NCI-H748 (cell line): ENCODE measurements around the gene SND1.

Experiments used
- DNase-seq: peaks from one replicate; lab custom pipeline; 2025; ENCODE audit not compliant: unreplicated experiment; lab: John Stamatoyannopoulos, UW

SND1 gene

DNA sequence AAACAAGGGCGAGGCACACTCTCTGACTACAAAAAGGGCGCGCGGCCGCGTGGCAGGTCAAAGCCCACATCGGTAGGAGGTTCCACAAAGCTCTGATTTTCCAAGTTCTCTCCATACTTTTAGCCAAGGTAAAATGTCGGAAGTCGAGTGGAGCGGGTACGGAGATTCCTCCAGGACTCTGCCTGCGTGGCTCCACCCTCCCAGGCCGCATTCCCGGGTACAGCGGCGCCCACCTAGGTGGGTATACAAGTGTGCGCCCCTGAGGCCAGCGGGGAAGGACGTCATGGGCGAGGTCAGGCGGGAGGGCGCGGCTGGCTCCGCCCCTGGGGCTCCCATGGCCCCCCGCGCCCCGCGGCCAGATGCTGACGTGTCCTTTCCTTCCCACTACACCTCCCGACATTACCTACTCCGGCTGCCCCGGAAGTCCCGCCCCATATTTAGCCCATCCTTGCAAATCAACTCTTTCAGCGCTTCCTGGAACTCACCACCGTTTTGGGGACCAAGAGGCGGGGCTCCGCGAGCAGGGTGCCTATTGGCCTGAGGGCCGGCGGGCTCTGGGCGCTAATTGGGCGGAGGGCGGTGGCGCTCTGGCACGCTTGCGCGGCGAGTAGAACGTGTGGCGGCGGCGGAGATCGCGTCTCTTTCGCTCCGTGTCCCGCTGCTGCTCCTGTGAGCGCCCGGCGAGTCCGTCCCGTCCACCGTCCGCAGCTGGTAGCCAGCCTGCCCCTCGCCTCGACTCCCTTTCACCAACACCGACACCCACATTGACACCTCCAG lies at the start of gene SND1:
TSS of gene SND1 (plus strand) at position 639 of the 777 bp plus-strand sequence. CDS start 180 bp downstream, outside the sequence.
- DNase-seq, result peak; percentile 99

DNA sequence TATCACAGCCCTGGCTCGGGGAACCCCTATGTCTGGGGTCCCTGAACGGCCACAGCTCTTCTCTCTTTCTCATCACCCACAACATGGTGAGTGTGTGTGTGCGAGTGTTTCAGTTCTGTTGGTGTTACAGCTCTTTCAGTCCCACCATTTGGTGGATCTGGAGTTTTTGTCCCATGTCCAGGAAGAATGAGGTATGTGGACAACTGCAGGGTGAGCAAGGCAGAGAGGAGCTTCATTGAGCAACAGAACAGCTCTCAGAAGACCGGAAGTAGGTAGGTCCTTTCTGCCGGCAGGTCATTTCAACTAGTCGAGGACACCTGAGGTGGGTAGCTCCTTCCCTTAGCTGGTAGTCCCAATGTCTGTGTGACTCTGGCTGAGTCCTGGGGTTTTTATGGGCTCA lies 43.5 kb upstream of the SND1 start:
- no peak for DNase-seq

DNA sequence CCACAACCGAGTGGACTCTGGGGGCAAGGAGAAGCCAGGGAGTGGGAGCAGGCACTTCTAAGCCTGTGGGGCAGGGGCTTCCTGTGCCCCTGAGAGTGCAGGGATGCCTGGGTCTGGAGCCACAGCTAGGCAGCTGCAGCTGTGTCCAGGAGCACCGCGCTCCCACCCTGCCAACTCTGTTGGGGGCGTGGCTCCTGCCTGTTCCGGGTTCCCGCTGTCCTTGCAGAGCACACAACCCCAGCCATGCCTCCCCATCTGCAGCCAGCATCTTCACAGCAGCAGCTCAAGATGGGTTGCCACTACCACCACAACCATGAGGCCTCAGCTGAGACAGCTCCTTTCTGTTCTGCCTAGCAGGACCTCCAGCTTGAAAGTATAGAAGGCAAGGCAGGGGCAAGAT lies 42.7 kb upstream of the SND1 start:
- DNase-seq, result no peak

DNA sequence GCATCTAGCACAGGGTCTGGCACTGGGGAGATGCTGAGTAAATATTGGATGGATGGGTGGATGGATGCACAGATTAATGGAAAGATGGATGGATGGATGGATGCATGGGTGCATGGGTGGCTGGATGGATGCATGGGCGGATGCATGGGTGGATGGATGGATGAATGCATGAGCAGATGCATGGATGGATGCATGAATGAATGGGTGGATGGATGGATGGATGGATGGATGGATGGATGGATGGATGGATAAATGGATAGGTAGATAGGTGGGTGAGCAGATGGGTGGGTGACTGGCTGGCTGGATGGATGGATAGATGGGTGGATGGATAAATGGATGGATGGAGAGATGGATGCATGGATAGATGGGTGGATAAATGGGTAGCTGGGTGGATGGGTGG lies 39.7 kb upstream of the SND1 start:
- DNase-seq, result no peak

DNA sequence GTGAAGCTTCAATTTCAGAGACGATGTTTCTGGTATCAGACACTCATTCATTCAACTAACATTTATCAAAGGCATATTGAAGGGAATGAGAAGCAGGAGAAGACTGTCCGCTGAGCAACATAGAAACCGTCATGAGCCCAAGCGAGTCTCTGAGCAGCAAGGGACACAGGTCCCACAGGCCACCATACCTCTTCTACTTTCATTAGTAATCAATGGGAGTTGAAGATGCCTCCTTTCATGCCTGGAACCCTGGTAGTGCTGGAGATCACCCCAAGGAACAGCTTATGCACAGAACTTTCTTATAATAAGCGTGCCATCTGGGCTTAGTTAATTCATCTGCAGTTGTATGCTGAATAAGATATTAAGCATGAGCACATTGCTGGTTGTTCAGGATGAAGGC lies 35.3 kb upstream of the SND1 start:
- DNase-seq, result no peak

DNA sequence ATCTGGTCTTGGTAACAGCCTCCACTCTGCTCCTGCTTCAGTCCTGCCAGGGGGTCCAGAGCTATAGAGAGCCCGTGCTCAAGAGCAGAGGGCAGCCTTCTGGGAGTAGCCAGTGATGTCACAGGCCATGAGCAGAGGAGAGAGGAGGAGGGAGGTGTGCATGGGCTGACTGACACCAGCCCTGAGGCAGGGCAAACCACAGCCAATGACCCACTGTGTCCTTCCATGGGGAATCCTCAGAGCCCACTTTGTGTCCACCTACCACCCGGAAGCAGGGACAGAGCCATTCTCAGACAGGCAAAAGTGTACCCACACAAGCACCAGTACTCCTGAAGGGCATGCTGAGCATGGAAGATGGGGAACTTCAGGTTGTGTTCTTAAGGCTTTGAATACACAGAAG lies 34.0 kb upstream of the SND1 start, which contains the start of gene PAX4:
TSS of gene PAX4 (minus strand) at position 101 of the 400 bp plus-strand sequence. CDS start 2,214 bp downstream, outside the sequence.
- no peak for DNase-seq

DNA sequence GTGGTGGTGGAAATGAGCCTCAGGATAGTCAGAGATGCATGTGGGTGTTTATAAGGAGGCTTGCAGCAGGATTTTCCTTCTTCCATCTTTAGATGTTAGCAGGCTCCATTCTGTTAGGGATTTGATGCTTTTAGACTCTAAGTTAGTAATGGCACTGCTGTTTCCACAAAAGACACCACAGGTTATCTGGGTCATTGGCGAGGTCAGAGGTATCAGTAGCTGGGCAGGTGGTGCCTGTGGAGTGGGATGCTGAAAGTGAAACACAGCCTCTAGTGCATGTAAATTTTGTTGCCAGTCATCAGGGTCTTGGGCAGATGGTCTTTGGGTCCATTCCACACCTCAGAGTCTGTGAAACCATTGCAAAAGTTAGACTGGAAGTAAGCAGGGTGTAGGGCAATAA lies 33.2 kb upstream of the SND1 start:
- DNase-seq, result no peak

DNA sequence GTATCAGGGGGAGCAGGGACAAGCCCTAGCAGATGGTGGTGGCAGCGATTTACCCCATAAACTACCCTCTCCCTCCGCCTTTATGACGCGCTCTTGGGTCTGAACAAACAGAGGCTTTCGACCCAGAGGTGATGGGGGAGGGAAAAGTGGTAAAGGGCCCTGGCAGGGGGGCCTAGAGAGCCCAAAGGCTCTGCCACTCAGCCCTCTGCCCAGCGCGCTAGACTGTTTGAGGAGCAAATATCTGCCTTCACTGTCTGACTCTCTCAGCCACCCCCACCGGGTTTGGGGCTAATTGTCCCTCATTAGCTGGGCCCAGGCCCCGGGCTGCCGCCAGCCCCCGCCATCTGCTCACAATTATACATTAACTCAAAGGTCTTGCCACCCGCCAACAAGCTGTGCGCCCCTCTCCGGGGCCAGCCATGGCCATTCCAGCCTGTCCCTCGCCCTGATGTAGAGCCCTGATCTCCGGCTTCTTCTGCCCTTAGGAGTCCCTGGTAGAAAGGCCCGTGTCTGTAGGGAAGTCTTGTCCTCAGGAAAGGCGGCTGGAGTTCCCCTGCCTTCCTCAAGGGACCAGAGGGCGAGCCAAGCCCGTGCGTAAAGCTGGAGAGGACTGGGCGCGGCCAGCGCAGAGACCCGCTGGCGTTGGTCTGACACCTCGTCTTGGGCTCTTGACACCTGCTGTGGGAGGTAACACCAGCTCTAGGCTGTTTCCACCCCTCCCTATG lies 32.2 kb upstream of the SND1 start:
- DNase-seq, result no peak

DNA sequence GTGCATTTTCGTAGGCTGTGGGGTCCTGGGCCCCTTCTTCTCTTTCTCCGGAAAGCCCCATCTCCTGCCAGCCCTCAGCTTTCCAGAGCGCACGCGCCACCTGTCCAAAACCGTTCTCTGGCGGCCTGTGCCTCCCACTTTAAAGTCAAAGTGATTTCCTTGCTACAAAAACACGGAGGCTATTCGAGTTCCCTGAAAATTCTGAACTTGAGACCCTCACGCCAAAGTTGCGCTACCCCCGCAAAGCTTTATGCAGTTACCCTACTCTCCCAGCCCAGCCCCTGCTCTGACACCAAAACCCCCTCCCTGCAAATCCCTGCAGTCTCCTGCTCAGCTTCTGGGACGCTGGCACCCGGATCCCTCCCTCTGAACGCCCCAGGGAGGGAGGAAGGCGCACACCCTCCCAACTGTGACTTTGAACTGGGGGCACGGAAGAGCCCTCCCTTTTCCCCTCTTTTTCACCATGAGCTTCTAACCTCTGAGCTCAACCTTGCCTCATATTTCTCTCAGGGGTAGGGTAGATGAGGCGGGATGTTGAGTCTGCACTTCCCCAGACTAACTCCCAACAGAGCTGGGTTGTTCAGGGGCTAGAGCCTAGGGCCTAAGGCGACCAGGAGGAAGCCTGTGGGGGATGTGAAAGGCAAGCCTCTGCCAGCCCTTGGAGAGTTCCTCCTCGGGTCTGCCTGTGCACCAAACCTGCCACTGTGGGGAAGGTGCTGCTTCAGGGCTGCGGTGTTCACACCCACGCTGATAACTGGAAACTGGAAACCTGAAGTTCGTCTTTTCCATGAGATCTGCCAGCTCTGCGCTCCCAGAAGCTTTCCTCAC lies 31.4 kb upstream of the SND1 start:
- no peak for DNase-seq

DNA sequence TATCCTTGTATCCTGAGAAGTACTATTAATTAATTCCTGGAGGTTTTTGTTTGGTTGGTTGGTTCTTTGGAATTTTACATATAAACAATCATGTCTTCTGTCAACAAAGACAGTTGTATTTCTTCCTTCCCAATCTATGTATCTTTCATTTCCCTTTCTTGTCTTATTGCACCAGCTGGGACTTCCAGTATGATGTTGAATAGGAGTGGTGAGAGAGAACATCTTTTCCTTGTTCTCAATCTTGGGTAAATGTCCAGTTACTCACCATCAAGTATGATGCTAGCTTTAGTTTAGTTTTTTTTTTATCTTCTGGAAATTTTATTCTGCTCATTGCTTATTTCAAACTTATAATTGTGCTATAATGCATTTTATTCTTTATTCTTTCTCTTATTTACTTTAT lies 26.7 kb upstream of the SND1 start:
- DNase-seq, result no peak

DNA sequence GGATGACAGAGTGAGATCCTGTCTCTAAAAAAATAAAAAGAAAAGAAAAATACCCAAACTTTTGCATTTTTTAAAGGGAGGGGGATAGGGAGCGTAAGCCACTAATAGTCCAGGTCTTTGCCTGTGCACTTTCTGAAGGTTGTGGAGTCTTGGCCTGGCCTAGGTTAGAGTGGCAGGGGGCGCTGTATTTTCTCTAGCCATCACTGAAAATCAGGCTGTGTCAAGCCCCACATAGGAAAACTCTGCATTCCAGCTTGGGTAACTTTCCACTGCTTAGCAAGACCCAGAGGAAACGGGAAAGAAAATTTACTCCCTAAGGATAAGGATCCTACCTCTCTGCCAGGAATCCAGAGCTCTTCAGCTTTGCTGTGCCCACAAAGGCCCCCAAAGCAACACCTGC lies 23.5 kb upstream of the SND1 start:
- no peak for DNase-seq

DNA sequence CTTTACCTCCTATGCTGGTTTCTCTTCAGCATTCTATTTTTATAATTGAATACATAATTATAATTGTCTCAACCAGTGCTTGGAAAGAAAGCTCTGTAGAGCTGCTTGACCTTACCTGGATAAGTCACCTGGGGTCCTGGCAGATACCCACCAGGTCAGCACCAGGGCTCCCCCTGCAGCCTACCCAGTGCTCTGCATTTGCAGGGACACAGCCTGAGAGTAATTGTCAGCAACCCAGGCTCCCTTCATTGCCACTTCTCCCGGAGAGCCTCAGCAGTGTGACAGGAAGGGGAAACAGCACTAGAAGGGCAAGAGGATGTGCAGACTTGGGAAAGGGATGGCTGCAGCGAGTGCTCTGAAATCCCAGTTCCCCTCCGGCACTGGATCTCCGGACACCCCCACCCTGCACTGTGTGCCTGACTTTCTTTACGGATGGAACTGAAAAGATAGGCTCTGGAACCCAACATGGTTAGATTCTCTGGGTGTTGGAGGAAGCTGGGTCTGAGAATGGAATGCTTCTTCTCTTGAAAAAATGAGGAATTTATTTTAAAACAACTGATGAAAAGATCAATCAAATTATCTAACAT lies 22.6 kb upstream of the SND1 start:
- peak; percentile 53 for DNase-seq

DNA sequence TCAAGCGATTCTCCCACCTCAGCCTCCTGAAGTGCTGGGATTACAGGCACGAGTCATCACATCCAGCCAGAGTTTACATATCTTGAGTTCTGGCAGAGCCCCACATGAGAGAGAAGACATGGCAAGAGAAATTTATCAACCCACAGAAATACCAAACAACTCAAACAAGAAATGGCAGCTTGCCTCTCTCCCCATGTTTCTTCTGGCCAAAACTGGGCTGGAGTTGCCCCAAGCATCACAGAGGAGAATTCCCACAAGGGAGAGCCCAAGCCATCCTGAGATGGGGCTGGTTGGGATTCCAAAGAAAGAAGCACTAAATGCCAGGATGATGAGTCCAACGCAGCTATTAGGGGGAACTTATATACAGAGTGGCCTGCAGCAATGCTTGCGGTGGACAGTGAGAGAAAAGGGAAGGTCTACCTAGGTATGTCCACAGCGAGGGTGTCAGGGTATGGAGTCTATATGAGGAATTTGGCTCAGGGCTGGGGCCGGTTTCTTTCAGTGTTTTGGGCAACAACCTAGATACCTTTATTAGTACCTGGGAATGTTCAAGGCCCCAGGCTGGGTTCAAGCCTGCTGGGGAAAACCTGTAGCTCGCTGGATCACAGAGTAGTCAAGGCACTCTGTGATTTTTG lies 19.6 kb upstream of the SND1 start:
- no peak for DNase-seq

DNA sequence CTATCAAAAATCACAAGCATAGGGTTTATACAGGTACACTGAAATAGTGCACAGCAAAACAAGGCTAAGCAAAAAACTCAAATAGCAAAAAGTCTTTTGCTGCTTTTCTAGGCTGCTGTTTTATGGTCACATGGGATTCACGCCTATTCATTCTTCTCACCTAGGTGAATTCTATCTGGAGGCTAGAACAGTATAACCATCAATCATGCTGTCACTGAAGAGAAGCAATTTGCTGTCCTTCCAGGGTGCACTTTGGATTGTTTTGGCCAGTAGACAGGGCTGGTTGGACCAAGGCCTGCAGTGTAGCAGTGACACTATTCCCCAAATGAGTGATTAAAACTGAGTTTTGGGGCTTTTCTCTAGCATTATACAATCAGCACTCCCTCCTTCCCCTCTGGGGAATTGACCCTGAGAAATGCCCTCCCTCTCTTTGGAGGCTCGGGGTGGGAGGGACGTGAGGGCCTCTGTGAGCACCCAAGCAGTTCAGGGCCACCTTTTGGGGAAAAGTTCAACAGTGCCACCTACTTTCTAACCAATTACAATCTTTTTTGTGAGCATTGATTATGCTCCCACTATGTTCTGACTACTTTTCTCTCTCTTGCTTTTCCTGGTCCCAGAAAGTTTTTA lies 16.2 kb upstream of the SND1 start:
- DNase-seq, result no peak

DNA sequence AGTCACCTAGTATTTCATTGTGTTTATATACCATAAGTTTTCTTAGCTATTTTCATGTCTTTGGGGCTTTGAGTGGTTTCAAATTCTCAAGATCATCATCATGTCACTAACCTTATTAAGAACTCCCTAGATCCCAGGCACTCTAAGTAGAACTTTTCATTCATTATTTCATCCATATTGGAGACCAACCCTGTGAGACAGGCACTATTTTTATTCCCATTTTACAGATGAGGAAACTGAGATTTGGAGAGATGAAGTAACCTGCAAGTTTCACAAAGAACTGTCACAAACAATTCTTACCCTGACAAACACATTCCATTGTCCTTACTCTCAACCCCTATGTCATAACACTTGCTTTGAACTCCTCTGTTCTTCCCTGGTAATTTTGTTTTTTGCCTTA lies 13.8 kb upstream of the SND1 start:
- no peak for DNase-seq

DNA sequence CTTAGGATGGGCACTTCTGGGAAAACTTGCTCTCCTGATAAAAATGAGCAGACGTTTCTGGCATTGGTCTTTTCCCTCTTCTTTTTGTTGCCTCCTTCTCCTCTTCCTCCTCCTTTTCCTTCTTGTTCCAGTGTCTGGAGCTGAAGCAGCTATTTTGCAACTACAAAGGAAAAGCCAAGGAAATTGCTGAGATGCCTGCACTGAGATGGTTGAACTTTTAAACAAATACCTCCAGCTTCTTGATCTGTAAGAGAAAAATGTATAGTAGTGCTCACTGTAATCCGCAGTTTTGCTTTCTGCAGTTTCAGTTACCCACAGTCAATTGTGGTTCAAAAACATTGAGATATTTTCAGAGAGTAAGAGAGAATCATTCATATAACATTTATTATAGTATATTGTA lies 7.5 kb upstream of the SND1 start:
- DNase-seq, result no peak

DNA sequence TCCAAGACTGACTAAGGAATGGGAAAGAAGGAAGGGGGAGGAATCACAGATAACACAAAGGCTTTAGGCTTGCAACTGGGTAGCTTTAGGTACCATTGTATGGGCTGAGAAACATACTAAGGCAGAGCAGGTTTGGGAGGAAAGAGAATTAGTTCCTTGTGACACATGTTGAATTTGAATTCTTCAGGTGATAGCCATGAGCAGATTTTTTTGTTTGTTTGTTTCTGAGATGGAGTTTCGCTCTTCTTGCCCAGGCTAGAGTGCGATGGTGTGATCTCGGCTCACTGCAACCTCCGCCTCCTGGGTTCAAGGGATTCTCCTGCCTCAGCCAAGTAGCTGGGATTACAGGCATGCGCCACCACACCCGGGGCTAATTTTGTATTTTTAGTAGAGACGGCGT lies 4.4 kb upstream of the SND1 start:
- DNase-seq, result no peak

DNA sequence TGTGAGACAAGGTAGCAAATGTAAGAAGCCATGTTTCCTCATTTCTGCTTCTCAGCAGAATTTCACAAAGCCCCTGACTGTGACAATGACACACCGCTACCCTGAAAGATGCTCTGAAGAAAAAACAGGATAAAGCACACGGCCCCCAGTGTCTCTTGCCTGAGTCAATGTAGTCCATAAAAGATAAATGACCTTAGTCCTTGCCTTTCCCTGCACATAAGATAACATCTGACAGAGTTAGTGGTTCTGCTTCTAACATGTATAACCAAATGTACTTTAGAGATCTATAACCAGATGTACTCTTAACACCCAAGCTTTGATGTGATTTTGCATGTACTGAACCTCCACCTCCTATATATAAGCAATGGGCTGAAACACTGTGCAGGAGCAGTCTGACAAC lies 3.0 kb upstream of the SND1 start:
- DNase-seq, result no peak

DNA sequence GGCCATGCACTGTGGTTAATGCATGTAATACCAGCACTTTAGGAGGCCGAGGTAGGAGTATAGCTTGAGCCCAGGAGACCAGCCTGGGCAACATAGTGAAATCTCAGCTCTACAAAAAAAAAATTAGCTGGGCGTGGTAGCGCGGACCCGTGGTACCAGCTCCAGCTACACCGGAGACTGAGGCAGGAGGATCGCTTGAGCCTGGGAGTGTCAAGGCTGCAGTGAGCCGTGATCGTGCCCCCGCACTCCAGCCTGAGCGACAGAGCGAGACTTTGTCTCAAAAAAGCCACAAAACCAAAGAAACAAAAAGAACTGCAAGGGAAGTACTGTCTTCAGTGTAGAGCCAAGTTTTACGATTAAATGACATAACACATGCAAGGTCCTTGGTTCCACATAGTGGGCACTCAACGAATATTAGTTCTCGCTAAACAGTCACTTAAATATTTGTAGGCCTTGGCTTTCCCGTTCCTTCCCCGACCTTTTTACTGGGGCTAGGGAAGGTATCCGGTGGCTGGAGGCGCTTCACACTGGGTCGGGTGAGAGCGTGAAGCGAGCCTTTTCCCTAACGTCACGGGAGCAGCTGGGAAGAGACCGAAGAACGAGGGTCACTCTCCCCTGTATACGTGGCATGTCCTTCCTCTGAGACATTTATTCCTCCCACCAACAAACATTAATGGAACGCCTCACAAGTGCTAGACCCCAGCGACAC lies 993 bp upstream of the SND1 start:
- no peak for DNase-seq
